Measurements from ENCODE around the gene ATP6V1D. TPM values are rescaled to one million over a fixed set of nuclear protein-coding genes. Genes with fewer than 3 reads are reported as not detected.

ATP6V1D gene
- total RNA-seq, 1 experiment from 2014 or later, result 74.1 TPM

GRCh38 chr14:67385120-67385519 is 25.5 kb upstream of the ATP6V1D start:
- POLR2A ChIA-PET, result interaction anchor here (2.0 to 2.1 kb wide), 2 partner anchors 16 to 26 kb away, joined by 7 read pairs; partner anchors contain the start of genes ATP6V1D and EIF2S1
- Mint-ChIP-seq H3K27ac (ENCODE audit: low read depth, unreplicated experiment) (peak overlapping the region; percentile 51), H3K9me3 (ENCODE audit: unreplicated experiment) (no peaks in the 10 kb centered on the region), H3K36me3 (ENCODE audit: insufficient read depth, unreplicated experiment) (peaks cover 69% of the 10 kb centered on the region), H3K27me3 (ENCODE audit: insufficient read depth, unreplicated experiment) (no peaks in the 10 kb centered on the region), H3K4me3 (ENCODE audit: unreplicated experiment) (no peak overlapping the region), H3K4me1 (ENCODE audit: insufficient read depth, unreplicated experiment) (no peaks in the 10 kb centered on the region)
- DNase-seq (ENCODE audit: unreplicated experiment), result no peak
- CTCF ChIA-PET, result interaction anchor here (0.6 to 1.5 kb wide), 3 partner anchors 15 to 319 kb away, joined by 3 read pairs; no protein-coding TSS in a partner anchor
- intact Hi-C loops (cut with micrococcal nuclease), result no loop called here
- no peak for TF ChIP-seq CTCF (IDR thresholded peaks at IDR 0.05; ENCODE audit: unreplicated experiment)
- BruUV-seq (replicated peaks), result no TSS peak

DNA sequence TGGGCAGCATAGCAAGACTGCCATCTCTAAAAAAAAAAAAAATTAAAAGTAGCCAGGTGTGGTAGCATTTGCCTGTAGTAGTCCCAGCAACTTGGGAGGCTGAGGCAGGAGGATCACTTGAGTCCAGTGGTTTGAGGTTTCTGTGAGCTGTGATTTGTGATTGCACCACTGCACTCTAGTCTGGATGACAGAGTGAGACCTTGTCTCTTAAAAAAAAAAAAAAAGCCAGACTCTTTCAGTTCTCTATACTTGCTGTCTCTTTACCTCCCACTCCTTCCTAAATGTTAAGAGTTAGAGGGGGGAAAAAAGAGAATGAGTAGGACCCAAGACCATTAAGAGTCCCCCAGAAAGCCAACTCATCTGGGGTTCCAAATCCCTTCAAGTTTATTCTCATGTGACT is 18.3 kb upstream of the ATP6V1D start:
- H3K27me3 Mint-ChIP-seq (ENCODE audit: insufficient read depth, unreplicated experiment), result no peaks in the 10 kb centered on the region
- no peak for DNase-seq (ENCODE audit: unreplicated experiment)
- ChIA-PET POLR2A (interaction anchor here (0.6 to 1.5 kb wide), 3 partner anchors 14 to 64 kb away, joined by 3 to 4 read pairs (median 3); no protein-coding TSS in a partner anchor), CTCF (interaction anchor here (0.6 to 0.7 kb wide), 2 partner anchors 18 to 226 kb away, joined by 3 read pairs; partner anchors contain the start of gene ATP6V1D)
- intact Hi-C loops (cut with micrococcal nuclease), result no loop called here
- no peak overlapping the region for H3K4me3 Mint-ChIP-seq (ENCODE audit: unreplicated experiment)
- no peak for TF ChIP-seq CTCF (IDR thresholded peaks at IDR 0.05; ENCODE audit: unreplicated experiment)
- no peak overlapping the region for H3K27ac Mint-ChIP-seq (ENCODE audit: low read depth, unreplicated experiment)
- H3K4me1 Mint-ChIP-seq (ENCODE audit: insufficient read depth, unreplicated experiment), result no peaks in the 10 kb centered on the region
- H3K9me3 Mint-ChIP-seq (ENCODE audit: unreplicated experiment), result no peaks in the 10 kb centered on the region
- peaks cover 98% of the 10 kb centered on the region for H3K36me3 Mint-ChIP-seq (ENCODE audit: insufficient read depth, unreplicated experiment)
- BruUV-seq (replicated peaks), result no TSS peak

GRCh38 chr14:67373347-67373746 is 13.7 kb upstream of the ATP6V1D start:
- ChIA-PET CTCF (no interaction called here), POLR2A (no interaction called here)
- no peak for TF ChIP-seq CTCF (IDR thresholded peaks at IDR 0.05; ENCODE audit: unreplicated experiment)
- Mint-ChIP-seq H3K4me3 (ENCODE audit: unreplicated experiment) (no peak overlapping the region), H3K9me3 (ENCODE audit: unreplicated experiment) (no peaks in the 10 kb centered on the region), H3K27ac (ENCODE audit: low read depth, unreplicated experiment) (no peak overlapping the region), H3K36me3 (ENCODE audit: insufficient read depth, unreplicated experiment) (peaks cover 94% of the 10 kb centered on the region), H3K4me1 (ENCODE audit: insufficient read depth, unreplicated experiment) (peaks cover 11% of the 10 kb centered on the region), H3K27me3 (ENCODE audit: insufficient read depth, unreplicated experiment) (no peaks in the 10 kb centered on the region)
- BruUV-seq (replicated peaks), result no TSS peak
- no peak for DNase-seq (ENCODE audit: unreplicated experiment)
- intact Hi-C loops (cut with micrococcal nuclease), result no loop called here

DNA sequence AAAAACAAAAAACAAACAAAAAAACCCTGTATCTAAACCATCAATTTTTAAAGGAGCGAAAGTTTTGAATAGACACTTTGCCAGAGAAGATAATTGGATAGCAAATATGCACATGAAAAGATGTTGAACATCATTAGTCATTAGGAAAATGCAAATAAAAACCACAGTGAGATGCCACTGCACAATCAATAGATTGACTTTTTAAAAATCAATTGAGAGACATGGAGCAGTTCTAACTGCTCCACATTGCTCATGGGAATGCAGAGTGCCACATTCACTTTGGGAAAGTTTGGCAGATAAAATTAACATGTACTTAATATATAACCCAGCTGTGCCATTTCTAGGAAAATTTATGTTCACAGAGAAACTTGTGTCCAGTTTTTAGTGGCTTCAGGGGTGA is 13.2 kb upstream of the ATP6V1D start:
- H3K4me3 Mint-ChIP-seq (ENCODE audit: unreplicated experiment), result no peak overlapping the region
- no peak for TF ChIP-seq CTCF (IDR thresholded peaks at IDR 0.05; ENCODE audit: unreplicated experiment)
- DNase-seq (ENCODE audit: unreplicated experiment), result no peak
- H3K9me3 Mint-ChIP-seq (ENCODE audit: unreplicated experiment), result no peaks in the 10 kb centered on the region
- no peaks in the 10 kb centered on the region for H3K27me3 Mint-ChIP-seq (ENCODE audit: insufficient read depth, unreplicated experiment)
- peaks cover 11% of the 10 kb centered on the region for H3K4me1 Mint-ChIP-seq (ENCODE audit: insufficient read depth, unreplicated experiment)
- no TSS peak for BruUV-seq (replicated peaks)
- ChIA-PET POLR2A (no interaction called here), CTCF (no interaction called here)
- intact Hi-C loops (cut with micrococcal nuclease), result no loop called here
- H3K27ac Mint-ChIP-seq (ENCODE audit: low read depth, unreplicated experiment), result no peak overlapping the region
- peaks cover 94% of the 10 kb centered on the region for H3K36me3 Mint-ChIP-seq (ENCODE audit: insufficient read depth, unreplicated experiment)

Data from MCF 10A (cell line).